ENCODE data around the gene EEIG1.

GRCh38 chr9:127971357-127972235 lies 9.2 kb downstream of the EEIG1 start:
- TF ChIP-seq CTCF (IDR thresholded peaks at IDR 0.05), result no peak
- TF ChIP-seq POLR2A (IDR thresholded peaks at IDR 0.05), result no peak

All from lower leg skin (tissue), 3 donors.